ENCODE measurements around the gene FOSL2. TPM values are rescaled to one million over a fixed set of nuclear protein-coding genes. Genes with fewer than 3 reads are reported as not detected.

FOSL2 gene
- total RNA-seq, 1 donor from 2014 or later = 77.1 TPM

GRCh38 chr2:28350196-28350595 is 42.5 kb upstream of the FOSL2 start:
- FAIRE-seq (no peak), DNase-seq (ENCODE audit: low read depth) (no peak)
- Histone ChIP-seq H3K4me3 (ENCODE audit: low read depth, low read length) (no peak overlapping the region), H3K27me3 (ENCODE audit: control insufficient read depth, insufficient read depth, low read length) (no peaks in the 10 kb centered on the region), H3K36me3 (ENCODE audit: control insufficient read depth, insufficient read depth, low read length) (no peaks in the 10 kb centered on the region)
- TF ChIP-seq CTCF (IDR thresholded peaks at IDR 0.05; ENCODE audit: insufficient read depth, low read length, severe bottlenecking) = no peak

- Histone ChIP-seq H3K27me3 (ENCODE audit: control insufficient read depth, insufficient read depth, low read length) (no peaks in the 10 kb centered on the region), H3K4me3 (ENCODE audit: low read depth, low read length) (no peak overlapping the region), H3K36me3 (ENCODE audit: control insufficient read depth, insufficient read depth, low read length) (no peaks in the 10 kb centered on the region)
- no peak for FAIRE-seq
- DNase-seq (ENCODE audit: low read depth) = no peak
- no peak for TF ChIP-seq CTCF (IDR thresholded peaks at IDR 0.05; ENCODE audit: insufficient read depth, low read length, severe bottlenecking)
Measured at GRCh38 chr2:28350791-28351285, 41.8 kb upstream of the FOSL2 start.

DNA sequence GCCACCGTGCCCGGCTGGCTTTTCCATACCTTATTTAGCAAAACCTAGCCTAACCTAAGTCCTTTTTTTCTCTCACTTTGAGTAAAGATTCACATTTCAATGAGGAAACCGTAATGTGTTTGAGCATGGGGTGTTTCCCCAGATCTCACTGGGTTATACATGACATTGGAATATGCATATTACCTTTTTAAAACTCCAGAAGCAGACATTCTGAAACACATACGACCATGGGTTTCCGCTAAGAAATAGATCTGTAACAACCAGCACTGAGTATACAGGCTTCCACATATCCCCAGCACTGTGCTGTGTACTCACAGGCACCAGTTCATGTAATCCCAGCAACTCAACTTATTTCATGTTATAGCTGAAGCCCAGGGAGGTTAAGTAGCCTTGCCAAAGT is 41.0 kb upstream of the FOSL2 start:
- Histone ChIP-seq H3K27me3 (ENCODE audit: control insufficient read depth, insufficient read depth, low read length) (no peaks in the 10 kb centered on the region), H3K36me3 (ENCODE audit: control insufficient read depth, insufficient read depth, low read length) (no peaks in the 10 kb centered on the region), H3K4me3 (ENCODE audit: low read depth, low read length) (no peak overlapping the region)
- DNase-seq (ENCODE audit: low read depth) = no peak
- TF ChIP-seq CTCF (IDR thresholded peaks at IDR 0.05; ENCODE audit: insufficient read depth, low read length, severe bottlenecking) = no peak
- FAIRE-seq = no peak

- Histone ChIP-seq H3K4me3 (ENCODE audit: low read depth, low read length) (no peak overlapping the region), H3K27me3 (ENCODE audit: control insufficient read depth, insufficient read depth, low read length) (no peaks in the 10 kb centered on the region), H3K36me3 (ENCODE audit: control insufficient read depth, insufficient read depth, low read length) (no peaks in the 10 kb centered on the region)
- FAIRE-seq (no peak), DNase-seq (ENCODE audit: low read depth) (no peak)
- no peak for TF ChIP-seq CTCF (IDR thresholded peaks at IDR 0.05; ENCODE audit: insufficient read depth, low read length, severe bottlenecking)
Measured at GRCh38 chr2:28352104-28352503, 40.6 kb upstream of the FOSL2 start.

DNA sequence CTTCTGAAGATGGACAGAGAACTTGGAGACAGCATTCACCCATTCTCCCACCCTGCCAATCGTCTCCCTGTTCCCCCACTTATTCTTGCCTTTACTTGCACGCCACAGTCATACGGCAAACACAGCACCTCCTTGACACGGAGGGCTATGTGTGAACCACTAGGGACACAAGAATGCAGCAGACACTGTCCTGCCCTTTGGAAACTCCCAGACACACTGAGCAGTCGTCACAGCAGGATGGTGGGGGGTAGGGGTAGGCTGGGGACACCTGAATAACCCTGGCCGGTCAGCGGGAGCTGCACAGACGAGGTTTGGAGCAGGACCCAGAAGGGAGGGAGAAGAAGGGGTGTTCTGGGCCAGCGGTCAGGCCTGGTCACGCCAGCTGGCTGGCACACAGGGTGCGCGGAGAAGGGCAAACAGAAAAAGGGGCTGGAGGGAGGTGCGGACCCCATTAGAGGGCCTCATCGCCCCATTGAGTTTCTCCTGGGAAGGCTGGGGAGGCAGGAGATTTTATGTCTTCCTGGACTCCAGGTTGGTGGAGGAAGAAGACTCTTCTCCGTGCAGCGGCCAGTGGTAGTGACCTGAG is 40.0 kb upstream of the FOSL2 start:
- Histone ChIP-seq H3K36me3 (ENCODE audit: control insufficient read depth, insufficient read depth, low read length) (no peaks in the 10 kb centered on the region), H3K4me3 (ENCODE audit: low read depth, low read length) (no peak overlapping the region), H3K27me3 (ENCODE audit: control insufficient read depth, insufficient read depth, low read length) (no peaks in the 10 kb centered on the region)
- no peak for DNase-seq (ENCODE audit: low read depth)
- no peak for TF ChIP-seq CTCF (IDR thresholded peaks at IDR 0.05; ENCODE audit: insufficient read depth, low read length, severe bottlenecking)
- no peak for FAIRE-seq

- no peak for FAIRE-seq
- TF ChIP-seq CTCF (IDR thresholded peaks at IDR 0.05; ENCODE audit: insufficient read depth, low read length, severe bottlenecking) = no peak
Measured at GRCh38 chr2:28354920-28355520, 37.6 kb upstream of the FOSL2 start.

More at GRCh38 chr2:28354920-28355520, 37.6 kb upstream of the FOSL2 start:
- Histone ChIP-seq H3K27me3 (ENCODE audit: control insufficient read depth, insufficient read depth, low read length) (no peaks in the 10 kb centered on the region), H3K4me3 (ENCODE audit: low read depth, low read length) (no peak overlapping the region), H3K36me3 (ENCODE audit: control insufficient read depth, insufficient read depth, low read length) (no peaks in the 10 kb centered on the region)
- no peak for DNase-seq (ENCODE audit: low read depth)

Measured in bronchial epithelial cell (primary cell).